Nephron (organoid): ENCODE data around the gene WIPF3.

Source experiments
- H3K27ac Mint-ChIP-seq, 3 experiments: 2 replicates each; pipeline ENCODE4 v1.8.0; 2020; ENCODE audit warnings: mixed read lengths in 3 of 3, mild to moderate bottlenecking in 2 of 3, moderate library complexity in 1 of 3
- H3K27me3 Mint-ChIP-seq: 2 replicates; pipeline ENCODE4 v1.8.0; 2021; ENCODE audit warnings: low read depth, mild to moderate bottlenecking, moderate library complexity, mixed read lengths
- H3K36me3 Mint-ChIP-seq: 2 replicates; pipeline ENCODE4 v1.8.0; 2020; ENCODE audit warnings: low read depth, mixed read lengths
- H3K4me1 Mint-ChIP-seq: 2 replicates; pipeline ENCODE4 v1.8.0; 2020; ENCODE audit warnings: mixed read lengths
- H3K4me3 Mint-ChIP-seq, 3 experiments: 2 replicates each; pipeline ENCODE4 v1.8.0; 2020; ENCODE audit warnings: mild to moderate bottlenecking in 3 of 3, mixed read lengths in 3 of 3, moderate library complexity in 2 of 3
- H3K9me3 Mint-ChIP-seq: 2 replicates; pipeline ENCODE4 v1.8.0; 2020; ENCODE audit warnings: mixed read lengths
- CTCF ChIP-seq, 3 experiments: fragments of 200-600 bp; sonication (generic); IDR thresholded peaks; one replicate each; pipeline ENCODE4 v1.5.0; 2021; ENCODE audit warnings: antibody characterized with exemption in 3 of 3; ENCODE audit not compliant: unreplicated experiment in 3 of 3

The WIPF3 gene

GRCh38 chr7:29794959-29795629 is 11.2 kb upstream of the WIPF3 start:
- H3K9me3 Mint-ChIP-seq = no peaks in the 10 kb centered on the region
- H3K4me1 Mint-ChIP-seq = no peaks in the 10 kb centered on the region
- H3K36me3 Mint-ChIP-seq = no peaks in the 10 kb centered on the region
- no peaks in the 10 kb centered on the region for H3K27me3 Mint-ChIP-seq
- H3K27ac Mint-ChIP-seq = no peak overlapping the region
- no peak for TF ChIP-seq CTCF (IDR thresholded peaks at IDR 0.05; ENCODE audit: unreplicated experiment in 3 of 3)
- H3K4me3 Mint-ChIP-seq = no peak overlapping the region

- H3K9me3 Mint-ChIP-seq = no peaks in the 10 kb centered on the region
- no peaks in the 10 kb centered on the region for H3K4me1 Mint-ChIP-seq
- no peak for TF ChIP-seq CTCF (IDR thresholded peaks at IDR 0.05; ENCODE audit: unreplicated experiment in 3 of 3)
- no peak overlapping the region for H3K27ac Mint-ChIP-seq
- H3K36me3 Mint-ChIP-seq = no peaks in the 10 kb centered on the region
- no peak overlapping the region for H3K4me3 Mint-ChIP-seq
- H3K27me3 Mint-ChIP-seq = no peaks in the 10 kb centered on the region
Measured at GRCh38 chr7:29795696-29796580, 10.4 kb upstream of the WIPF3 start.

GRCh38 chr7:29797112-29797944 is 9.0 kb upstream of the WIPF3 start:
- no peaks in the 10 kb centered on the region for H3K36me3 Mint-ChIP-seq
- TF ChIP-seq CTCF (IDR thresholded peaks at IDR 0.05; ENCODE audit: unreplicated experiment in 3 of 3) = no peak
- no peaks in the 10 kb centered on the region for H3K9me3 Mint-ChIP-seq
- H3K4me3 Mint-ChIP-seq = no peak overlapping the region
- H3K4me1 Mint-ChIP-seq = no peaks in the 10 kb centered on the region
- peaks cover 11% of the 10 kb centered on the region for H3K27me3 Mint-ChIP-seq
- no peak overlapping the region for H3K27ac Mint-ChIP-seq

GRCh38 chr7:29798422-29798821 is 7.9 kb upstream of the WIPF3 start:
- Mint-ChIP-seq H3K27me3 (peaks cover 22% of the 10 kb centered on the region), H3K36me3 (no peaks in the 10 kb centered on the region), H3K27ac (no peak overlapping the region), H3K4me1 (no peaks in the 10 kb centered on the region), H3K9me3 (no peaks in the 10 kb centered on the region), H3K4me3 (no peak overlapping the region)
- no peak for TF ChIP-seq CTCF (IDR thresholded peaks at IDR 0.05; ENCODE audit: unreplicated experiment in 3 of 3)

GRCh38 chr7:29801929-29802328 is 4.4 kb upstream of the WIPF3 start:
- TF ChIP-seq CTCF (IDR thresholded peaks at IDR 0.05; ENCODE audit: unreplicated experiment in 3 of 3) = no peak
- H3K9me3 Mint-ChIP-seq = no peaks in the 10 kb centered on the region
- no peaks in the 10 kb centered on the region for H3K4me1 Mint-ChIP-seq
- peaks cover 51% of the 10 kb centered on the region for H3K27me3 Mint-ChIP-seq
- H3K36me3 Mint-ChIP-seq = no peaks in the 10 kb centered on the region
- H3K4me3 Mint-ChIP-seq = no peak overlapping the region
- no peak overlapping the region for H3K27ac Mint-ChIP-seq
